HG03103 (cell line): ENCODE data around the gene FDPS.
"Not testable (repeated sequence)": the region's sequence is repeated elsewhere in the genome, so short reads cannot be mapped to it uniquely, and the experiment has no call there.

Experiments used
- ATAC-seq: cut with Tn5 transposase; IDR thresholded peaks from one replicate; pipeline ENCODE4 v1.9.1; 2021; ENCODE audit warnings: low read depth; ENCODE audit not compliant: unreplicated experiment

FDPS gene

GRCh38 chr1:155318082-155318481, 9.4 kb downstream of the FDPS start:
- ATAC-seq, result no peak

GRCh38 chr1:155319536-155319935, 10.9 kb downstream of the FDPS start:
- no peak for ATAC-seq

GRCh38 chr1:155320252-155320651, 11.6 kb downstream of the FDPS start:
- ATAC-seq, result no peak

GRCh38 chr1:155320661-155321617, 12.3 kb downstream of the FDPS start, which contains the start of gene RUSC1:
Gene RUSC1, plus strand, starts transcription at chr1:155320894. Its CDS starts 880 bp downstream, at chr1:155321774.
- ATAC-seq, result no peak

GRCh38 chr1:155321639-155322503, 13.2 kb downstream of the FDPS start:
- no peak for ATAC-seq

GRCh38 chr1:155322571-155322952, 13.9 kb downstream of the FDPS start:
- ATAC-seq, result no peak

- no peak for ATAC-seq
These were observed 14.5 kb downstream of the FDPS start for GRCh38 chr1:155322953-155323728.

- peak; percentile 36 for ATAC-seq
These were observed 15.0 kb downstream of the FDPS start for GRCh38 chr1:155323729-155324036.

- peak; percentile 52 for ATAC-seq
These were observed 15.5 kb downstream of the FDPS start for GRCh38 chr1:155324037-155324716.

GRCh38 chr1:155324717-155325602, 16.3 kb downstream of the FDPS start:
- ATAC-seq, result no peak

- ATAC-seq, result no peak
These were observed 16.9 kb downstream of the FDPS start for GRCh38 chr1:155325603-155325893.

- ATAC-seq, result no peak
These were observed 17.4 kb downstream of the FDPS start for GRCh38 chr1:155326020-155326526.

GRCh38 chr1:155326631-155327037, 18.0 kb downstream of the FDPS start:
- ATAC-seq, result no peak

- no peak for ATAC-seq
These were observed 19.3 kb downstream of the FDPS start for GRCh38 chr1:155327981-155328380.

- ATAC-seq, result not testable (repeated sequence)
These were observed 20.2 kb downstream of the FDPS start for GRCh38 chr1:155328856-155329255.

GRCh38 chr1:155329980-155330598, 21.4 kb downstream of the FDPS start:
- ATAC-seq, result no peak

GRCh38 chr1:155334962-155335361, 26.3 kb downstream of the FDPS start:
- ATAC-seq, result no peak

GRCh38 chr1:155339515-155340097, 30.9 kb downstream of the FDPS start:
- no peak for ATAC-seq
